H1 (cell line): ENCODE data around the gene PLSCR3. TPM values are rescaled to one million over a fixed set of nuclear protein-coding genes. Genes with fewer than 3 reads are reported as not detected.
A peak's percentile ranks its signal among the peaks of the same experiment; 100 is the strongest.

Experiments used
- ASH2L ChIP-seq: fragments of 200-600, 300-600 bp; sonication (generic); IDR thresholded peaks from one replicate; pipeline ENCODE4 v1.7.1; 2017; ENCODE audit warnings: low read length
- BACH1 ChIP-seq: IDR thresholded peaks from 2 replicates; pipeline ENCODE4 v1.6.1; 2012; ENCODE audit warnings: low read length, improper control_type of control experiment
- CBX8 ChIP-seq: fragments of 300-800, 300-1000 bp; sonication (generic); IDR thresholded peaks from 2 replicates; pipeline ENCODE4 v1.7.1; 2016; ENCODE audit warnings: low read depth, low read length, borderline replicate concordance
- CHD2 ChIP-seq: IDR thresholded peaks from 2 replicates; pipeline ENCODE4 v1.6.1; 2012; ENCODE audit warnings: low read length, improper control_type of control experiment
- CREB1 ChIP-seq: IDR thresholded peaks from 2 replicates; pipeline ENCODE4 v1.6.1; 2012; ENCODE audit warnings: inconsistent platforms
- EGR1 ChIP-seq: IDR thresholded peaks from 2 replicates; pipeline ENCODE4 v1.6.1; 2011; ENCODE audit warnings: low read depth, low read length, borderline replicate concordance
- EP300 ChIP-seq, 2 experiments: IDR thresholded peaks; 1 replicate in 1 of 2; 2 replicates in 1 of 2; pipeline ENCODE4 v1.6.1; 2011 to 2012; ENCODE audit warnings: low read depth in 2 of 2, low read length in 2 of 2, mild to moderate bottlenecking in 2 of 2, borderline replicate concordance in 1 of 2, inconsistent platforms in 1 of 2, moderate library complexity in 1 of 2
- FOSL1 ChIP-seq: IDR thresholded peaks from 2 replicates; pipeline ENCODE4 v1.6.1; 2011; ENCODE audit warnings: mild to moderate bottlenecking, low read depth, low read length, moderate library complexity; ENCODE audit not compliant: insufficient read depth
- GABPA ChIP-seq: IDR thresholded peaks from 2 replicates; pipeline ENCODE4 v1.6.1; 2011; ENCODE audit warnings: mild to moderate bottlenecking, low read length, moderate library complexity, borderline replicate concordance; ENCODE audit not compliant: insufficient read depth
- GTF2F1 ChIP-seq: IDR thresholded peaks from 2 replicates; pipeline ENCODE4 v1.6.1; 2012; ENCODE audit warnings: low read depth, low read length, improper control_type of control experiment, borderline replicate concordance
- HDAC2 ChIP-seq, 2 experiments: fragments of 300-600 bp in 1 of 2; sonication (generic) in 1 of 2; IDR thresholded peaks; 2 replicates each; pipeline ENCODE4 v1.6.1; 2011 to 2012; ENCODE audit warnings: low read depth in 2 of 2, low read length in 2 of 2, mild to moderate bottlenecking in 2 of 2, moderate library complexity in 2 of 2, borderline replicate concordance in 1 of 2, inconsistent platforms in 1 of 2
- KDM1A ChIP-seq: fragments of 200-600, 300-600 bp; sonication (generic); IDR thresholded peaks from 2 replicates; pipeline ENCODE4 v1.7.1; 2016; ENCODE audit warnings: mild to moderate bottlenecking, low read length, borderline replicate concordance
- KDM4A ChIP-seq: IDR thresholded peaks from one replicate; pipeline ENCODE4 v1.7.1; 2012; ENCODE audit warnings: low read depth, mild to moderate bottlenecking, moderate library complexity, low read length, inconsistent platforms; ENCODE audit not compliant: severe bottlenecking
- NANOG ChIP-seq: IDR thresholded peaks from 2 replicates; pipeline ENCODE4 v1.6.1; 2011; ENCODE audit warnings: low read length, low read depth, mild to moderate bottlenecking, inconsistent platforms; ENCODE audit not compliant: insufficient read depth, poor library complexity, severe bottlenecking
- NRF1 ChIP-seq: IDR thresholded peaks from 2 replicates; pipeline ENCODE4 v1.6.1; 2011; ENCODE audit warnings: mild to moderate bottlenecking, low read depth, low read length, improper control_type of control experiment
- POLR2A ChIP-seq, 2 experiments: IDR thresholded peaks; 1 replicate in 1 of 2; 2 replicates in 1 of 2; pipeline ENCODE4 v1.6.1; 2011; ENCODE audit warnings: low read depth in 2 of 2, low read length in 2 of 2, mild to moderate bottlenecking in 2 of 2; ENCODE audit errors: control extremely low read depth in 1 of 2
- RAD21 ChIP-seq, 2 experiments: IDR thresholded peaks in 1 of 2; conservative IDR thresholded peaks in 1 of 2; 2 replicates each; pipeline ENCODE4 v1.6.1; 2011; ENCODE audit warnings: low read depth in 2 of 2, low read length in 2 of 2, improper control_type of control experiment in 1 of 2, inconsistent platforms in 1 of 2, mild to moderate bottlenecking in 1 of 2, moderate library complexity in 1 of 2
- RFX5 ChIP-seq: IDR thresholded peaks from 2 replicates; pipeline ENCODE4 v1.6.1; 2011; ENCODE audit warnings: low read depth, low read length, improper control_type of control experiment, borderline replicate concordance
- TAF1 ChIP-seq: IDR thresholded peaks from 2 replicates; pipeline ENCODE4 v1.6.1; 2011; ENCODE audit warnings: mild to moderate bottlenecking, low read depth, low read length
- TAF7 ChIP-seq: optimal IDR thresholded peaks from 2 replicates; pipeline ENCODE3; 2011; ENCODE audit warnings: low read depth, mild to moderate bottlenecking, inconsistent platforms, low read length, moderate library complexity, borderline replicate concordance
- TCF12 ChIP-seq: IDR thresholded peaks from 2 replicates; pipeline ENCODE4 v1.6.1; 2011; ENCODE audit warnings: low read depth, mild to moderate bottlenecking, low read length
- TEAD4 ChIP-seq: IDR thresholded peaks from 2 replicates; pipeline ENCODE4 v1.6.1; 2012; ENCODE audit warnings: low read depth, low read length, inconsistent platforms, mixed read lengths
- YY1 ChIP-seq: IDR thresholded peaks from 2 replicates; pipeline ENCODE4 v1.6.1; 2011; ENCODE audit warnings: low read depth, mild to moderate bottlenecking, low read length
- polyA plus RNA-seq, 7 experiments: library from polyadenylated mRNA; depleted of rRNA in 3 of 7; stranded (reverse) in 5 of 7; unstranded in 2 of 7; fragments of >200 nt in 5 of 7; fragments of 200-250 nt in 2 of 7; gene quantifications; 1 replicate in 5 of 7; 2 replicates in 1 of 7; 4 replicates in 1 of 7; pipeline versions ENCODE4 v1.2.1 to v1.2.3, GENCODE V29; 2011 to 2013; ENCODE audit warnings: missing spikeins in 2 of 7, mixed read lengths in 2 of 7
- total RNA-seq: library from RNA; stranded (reverse); fragmentation: NEBNext Ultra II Directional; extraction: Animal tissue kit (Norgen Biotek cat#: 25700); gene quantifications from 2 replicates; pipeline ENCODE4 v1.2.1, GENCODE V29; 2021

Gene PLSCR3
- total and polyA plus RNA-seq, 2 of the 8 experiments (the other 6 are each of a cell fraction or from before 2014, with no cell fraction given): 36.1 to 38.7 TPM

DNA sequence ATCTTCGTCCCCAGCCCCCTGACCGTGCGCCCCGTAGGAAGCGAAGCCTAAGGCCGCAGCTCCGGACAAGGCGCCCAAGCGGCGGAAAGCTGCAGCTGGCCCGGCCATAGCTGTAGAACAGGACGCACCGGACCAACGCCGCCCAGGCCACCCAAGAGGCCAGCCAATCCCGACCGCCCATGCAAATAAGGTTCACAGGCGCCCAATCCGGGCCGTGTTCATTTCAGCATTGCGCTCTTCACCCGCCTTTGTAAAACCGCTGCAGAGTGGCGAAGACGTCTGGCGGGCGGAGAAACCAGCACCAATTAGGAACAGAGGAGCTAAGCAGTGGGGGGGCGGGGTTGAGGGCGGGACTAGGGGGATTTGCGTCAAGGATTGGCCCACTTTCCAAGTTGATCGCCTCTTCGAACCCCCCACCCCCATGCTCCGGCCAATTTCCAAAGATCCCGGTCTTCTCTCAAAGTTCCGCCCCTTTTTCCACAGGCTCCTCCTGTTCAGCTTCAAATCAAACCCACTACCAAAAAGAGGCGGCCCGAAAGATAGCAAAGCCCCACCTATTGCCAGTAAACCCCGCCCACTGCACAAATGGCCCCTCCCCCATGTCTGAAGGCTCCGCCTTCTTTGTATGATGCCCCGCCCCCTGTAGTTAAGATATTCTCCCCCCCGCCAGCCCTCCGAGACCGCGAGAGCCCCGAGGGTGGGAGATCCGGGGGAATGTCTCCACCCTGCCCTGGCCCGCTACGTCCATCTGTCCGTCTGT is 9.8 kb upstream of the PLSCR3 start, which contains the start of gene TMEM256 (continued):
- TF ChIP-seq KDM1A (no peak), CHD2 (peak; percentile 84), EGR1 (no peak), HDAC2 (IDR thresholded peaks at IDR 0.05; ENCODE audit: borderline replicate concordance in 1 of 2, low read depth in 2 of 2, low read length in 2 of 2) (no peak), ASH2L (peak; percentile 3), EP300 (IDR thresholded peaks at IDR 0.05; ENCODE audit: borderline replicate concordance in 1 of 2, low read depth in 2 of 2, low read length in 2 of 2) (no peak), RAD21 (IDR thresholded peaks at IDR 0.05 in 1 of 2, conservative IDR thresholded peaks at IDR 0.05 in 1 of 2; ENCODE audit: low read depth in 2 of 2, low read length in 2 of 2) (no peak), CBX8 (no peak), NRF1 (no peak), TAF7 (peak; percentile 53), YY1 (peak; percentile 85), BACH1 (no peak), POLR2A (IDR thresholded peaks at IDR 0.05; ENCODE audit: control extremely low read depth in 1 of 2, low read depth in 2 of 2, low read length in 2 of 2) (peak in 1 of 2 experiments; percentile 74; a peak in 2 of 3 replicates), TCF12 (no peak), CREB1 (peak; percentile 63; the same call in 1 of the 2 replicates), FOSL1 (no peak), TEAD4 (no peak), GABPA (no peak), TAF1 (peak; percentile 92), GTF2F1 (peak; percentile 64; the same call in 1 of the 2 replicates), RFX5 (no peak), NANOG (no peak), KDM4A (no peak)
